ENCODE data around the gene OR5F1.

- TF ChIP-seq POLR2A (IDR thresholded peaks at IDR 0.05; ENCODE audit: low read depth) = no peak
- TF ChIP-seq CTCF (IDR thresholded peaks at IDR 0.05) = no peak
- TF ChIP-seq EP300 (IDR thresholded peaks at IDR 0.05) = no peak
Observed at GRCh38 chr11:56010716-56011115, 16.3 kb upstream of the OR5F1 start.

Data from esophagus muscularis mucosa (tissue), 4 donors.